ENCODE data around the gene ARRDC2. TPM values are rescaled to one million over a fixed set of nuclear protein-coding genes. Genes with fewer than 3 reads are reported as not detected.
"Not testable (repeated sequence)": the region's sequence is repeated elsewhere in the genome, so short reads cannot be mapped to it uniquely, and the experiment has no call there.

Gene ARRDC2
- total RNA-seq, 1 donor: 15.9 TPM

- peak overlapping the region; percentile 44 for H3K27ac ChIP-seq (ENCODE audit: low read depth, low read length)
- DNase-seq (ENCODE audit: insufficient read length, low spot score, missing footprints): peak; percentile 100
- no peaks in the 10 kb centered on the region for H3K9me3 ChIP-seq (ENCODE audit: low read depth, low read length)
- peaks cover 9% of the 10 kb centered on the region for H4K20me1 ChIP-seq (ENCODE audit: insufficient read depth, low read length)
- TF ChIP-seq CTCF (IDR thresholded peaks at IDR 0.05; ENCODE audit: extremely low read depth, low read depth, low read length): no peak
- peak overlapping the region; percentile 80 for H3K4me2 ChIP-seq (ENCODE audit: insufficient read depth, low read length)
- H3K36me3 ChIP-seq (ENCODE audit: insufficient read depth, low read length): no peaks in the 10 kb centered on the region
- peaks cover 10% of the 10 kb centered on the region for H3K4me1 ChIP-seq (ENCODE audit: insufficient read depth, low read length)
- H3K27me3 ChIP-seq (ENCODE audit: insufficient read depth, low read length): no peaks in the 10 kb centered on the region
- peak overlapping the region; percentile 79 for H3K4me3 ChIP-seq (ENCODE audit: insufficient read depth, low read length)
- H2AFZ ChIP-seq (ENCODE audit: low read length): peak overlapping the region; percentile 56
- peaks cover 23% of the 10 kb centered on the region for H3K79me2 ChIP-seq (ENCODE audit: insufficient read depth, low read length)
These were observed 6.8 kb upstream of the ARRDC2 start for GRCh38 chr19:18000915-18001776.

GRCh38 chr19:18001777-18002345 lies 6.1 kb upstream of the ARRDC2 start:
- Histone ChIP-seq H3K27ac (ENCODE audit: low read depth, low read length) (peak overlapping the region; percentile 44), H3K4me3 (ENCODE audit: insufficient read depth, low read length) (peak overlapping the region; percentile 79), H3K79me2 (ENCODE audit: insufficient read depth, low read length) (peaks cover 23% of the 10 kb centered on the region), H3K9me3 (ENCODE audit: low read depth, low read length) (no peaks in the 10 kb centered on the region), H2AFZ (ENCODE audit: low read length) (peak overlapping the region; percentile 10), H3K36me3 (ENCODE audit: insufficient read depth, low read length) (no peaks in the 10 kb centered on the region), H3K4me1 (ENCODE audit: insufficient read depth, low read length) (peaks cover 11% of the 10 kb centered on the region), H3K4me2 (ENCODE audit: insufficient read depth, low read length) (peak overlapping the region; percentile 80), H4K20me1 (ENCODE audit: insufficient read depth, low read length) (peaks cover 14% of the 10 kb centered on the region), H3K27me3 (ENCODE audit: insufficient read depth, low read length) (no peaks in the 10 kb centered on the region)
- no peak for TF ChIP-seq CTCF (IDR thresholded peaks at IDR 0.05; ENCODE audit: extremely low read depth, low read depth, low read length)
- DNase-seq (ENCODE audit: insufficient read length, low spot score, missing footprints): peak; percentile 83

- H3K27me3 ChIP-seq (ENCODE audit: insufficient read depth, low read length): no peaks in the 10 kb centered on the region
- no peak overlapping the region for H2AFZ ChIP-seq (ENCODE audit: low read length)
- H3K4me2 ChIP-seq (ENCODE audit: insufficient read depth, low read length): peak overlapping the region; percentile 80
- H3K36me3 ChIP-seq (ENCODE audit: insufficient read depth, low read length): no peaks in the 10 kb centered on the region
- H3K27ac ChIP-seq (ENCODE audit: low read depth, low read length): peak overlapping the region; percentile 44
- H3K4me1 ChIP-seq (ENCODE audit: insufficient read depth, low read length): peaks cover 17% of the 10 kb centered on the region
- no peak for DNase-seq (ENCODE audit: insufficient read length, low spot score, missing footprints)
- no peak for TF ChIP-seq CTCF (IDR thresholded peaks at IDR 0.05; ENCODE audit: extremely low read depth, low read depth, low read length)
- H4K20me1 ChIP-seq (ENCODE audit: insufficient read depth, low read length): peaks cover 18% of the 10 kb centered on the region
- peak overlapping the region; percentile 79 for H3K4me3 ChIP-seq (ENCODE audit: insufficient read depth, low read length)
- peaks cover 26% of the 10 kb centered on the region for H3K79me2 ChIP-seq (ENCODE audit: insufficient read depth, low read length)
- H3K9me3 ChIP-seq (ENCODE audit: low read depth, low read length): no peaks in the 10 kb centered on the region
These were observed 5.6 kb upstream of the ARRDC2 start for GRCh38 chr19:18002347-18002850.

- not testable (repeated sequence) for H2AFZ ChIP-seq (ENCODE audit: low read length); H3K9me3 ChIP-seq (ENCODE audit: low read depth, low read length); H3K27ac ChIP-seq (ENCODE audit: low read depth, low read length); DNase-seq (ENCODE audit: insufficient read length, low spot score, missing footprints); H3K4me2 ChIP-seq (ENCODE audit: insufficient read depth, low read length); H3K4me3 ChIP-seq (ENCODE audit: insufficient read depth, low read length); H3K27me3 ChIP-seq (ENCODE audit: insufficient read depth, low read length)
- Histone ChIP-seq H3K79me2 (ENCODE audit: insufficient read depth, low read length) (peaks cover 42% of the 10 kb centered on the region), H3K4me1 (ENCODE audit: insufficient read depth, low read length) (peaks cover 31% of the 10 kb centered on the region), H4K20me1 (ENCODE audit: insufficient read depth, low read length) (peaks cover 26% of the 10 kb centered on the region), H3K36me3 (ENCODE audit: insufficient read depth, low read length) (peaks cover 18% of the 10 kb centered on the region)
These were observed 2.2 kb upstream of the ARRDC2 start for GRCh38 chr19:18005750-18006149.
